Thoracic aorta (tissue), 2 donors: ENCODE data around the gene RCCD1. TPM values are rescaled to one million over a fixed set of nuclear protein-coding genes. Genes with fewer than 3 reads are reported as not detected.

Source experiments
- ATAC-seq: fragments of 150-250 bp; one replicate; pipeline ENCODE4 v1.8.0; 2017; ENCODE audit warnings: low read depth; ENCODE audit not compliant: insufficient number of reproducible peaks, low FRiP score
- DNase-seq: peaks from one replicate; pipeline ENCODE4 v3.0.0-alpha.2; 2020; ENCODE audit warnings: low spot score
- H3K27ac ChIP-seq, 2 donors: fragments of 200-600 bp; sonication (generic); 1 replicate in 1 of 2; 2 replicates in 1 of 2; pipeline ENCODE4 v1.5.1; 2016; ENCODE audit warnings: mild to moderate bottlenecking in 2 of 2, moderate library complexity in 2 of 2
- H3K27me3 ChIP-seq: fragments of 200-600 bp; sonication (generic); replicated peaks from 2 replicates; pipeline ENCODE4 v1.6.0; 2016; ENCODE audit warnings: mild to moderate bottlenecking; ENCODE audit not compliant: insufficient read depth
- H3K36me3 ChIP-seq: fragments of 200-600 bp; sonication (generic); one replicate; pipeline ENCODE4 v1.5.1; 2016
- H3K4me1 ChIP-seq, 2 donors: fragments of 200-600 bp; sonication (generic); 1 replicate in 1 of 2; 2 replicates in 1 of 2; pipeline versions ENCODE4 v1.5.1 to v1.6.0; 2016; ENCODE audit warnings: low read depth in 2 of 2, mild to moderate bottlenecking in 1 of 2; ENCODE audit not compliant: control insufficient read depth in 1 of 2
- H3K4me3 ChIP-seq: fragments of 200-600 bp; sonication (generic); 2 replicates; pipeline ENCODE4 v1.5.1; 2016; ENCODE audit warnings: mild to moderate bottlenecking
- H3K9me3 ChIP-seq: fragments of 200-600 bp; sonication (generic); 2 replicates; pipeline ENCODE4 v1.5.1; 2016
- CTCF ChIP-seq: fragments of 200-600 bp; sonication (generic); IDR thresholded peaks from one replicate; pipeline ENCODE4 v1.5.1; 2019; ENCODE audit warnings: antibody characterized with exemption
- total RNA-seq, 2 donors: library from RNA; depleted of rRNA; stranded (reverse); fragments of >200 nt; gene quantifications; one replicate each; pipeline versions ENCODE4 v1.1.0 to v1.2.3, GENCODE V29; 2016

The RCCD1 gene
- total RNA-seq, 2 donors from 2014 or later = 8.6 to 23.7 TPM

GRCh38 chr15:90911906-90912769 lies 42.5 kb upstream of the RCCD1 start:
- ATAC-seq = no peak
- H3K27me3 ChIP-seq = no peaks in the 10 kb centered on the region
- no peak for TF ChIP-seq CTCF
- no peak for DNase-seq
- H3K9me3 ChIP-seq = no peaks in the 10 kb centered on the region
- H3K4me3 ChIP-seq = no peak overlapping the region
- peaks cover 79% of the 10 kb centered on the region for H3K36me3 ChIP-seq
- H3K4me1 ChIP-seq = no peaks in the 10 kb centered on the region
- no peak overlapping the region for H3K27ac ChIP-seq

- TF ChIP-seq CTCF = no peak
- no peak overlapping the region for H3K27ac ChIP-seq
- H3K36me3 ChIP-seq = peaks cover 79% of the 10 kb centered on the region
- H3K9me3 ChIP-seq = no peaks in the 10 kb centered on the region
- no peaks in the 10 kb centered on the region for H3K4me1 ChIP-seq
- H3K4me3 ChIP-seq = no peak overlapping the region
- no peaks in the 10 kb centered on the region for H3K27me3 ChIP-seq
- DNase-seq (no peak), ATAC-seq (no peak)
Observed at GRCh38 chr15:90912770-90913075, 42.0 kb upstream of the RCCD1 start.

- Histone ChIP-seq H3K36me3 (peaks cover 84% of the 10 kb centered on the region), H3K4me3 (no peak overlapping the region), H3K27ac (no peak overlapping the region), H3K9me3 (no peaks in the 10 kb centered on the region), H3K4me1 (no peaks in the 10 kb centered on the region), H3K27me3 (no peaks in the 10 kb centered on the region)
- ATAC-seq (no peak), DNase-seq (no peak)
- TF ChIP-seq CTCF = no peak
Observed at GRCh38 chr15:90913398-90913944, 41.2 kb upstream of the RCCD1 start.

GRCh38 chr15:90914305-90915080 lies 40.2 kb upstream of the RCCD1 start:
- Histone ChIP-seq H3K27me3 (no peaks in the 10 kb centered on the region), H3K4me1 (no peaks in the 10 kb centered on the region), H3K9me3 (no peaks in the 10 kb centered on the region), H3K36me3 (peaks cover 86% of the 10 kb centered on the region), H3K4me3 (no peak overlapping the region), H3K27ac (no peak overlapping the region)
- DNase-seq = no peak
- TF ChIP-seq CTCF = no peak
- no peak for ATAC-seq

GRCh38 chr15:90915216-90915807 lies 39.4 kb upstream of the RCCD1 start:
- TF ChIP-seq CTCF = no peak
- Histone ChIP-seq H3K4me3 (no peak overlapping the region), H3K27ac (no peak overlapping the region), H3K36me3 (peaks cover 85% of the 10 kb centered on the region), H3K9me3 (no peaks in the 10 kb centered on the region), H3K27me3 (no peaks in the 10 kb centered on the region), H3K4me1 (no peaks in the 10 kb centered on the region)
- ATAC-seq = no peak
- no peak for DNase-seq
